ENCODE data around the gene CDR2L. TPM values are rescaled to one million over a fixed set of nuclear protein-coding genes. Genes with fewer than 3 reads are reported as not detected.

The CDR2L gene
- 36.7 TPM for polyA plus RNA-seq (2012; ENCODE audit: insufficient read length, low read depth)

GRCh38 chr17:74987418-74987908, at the start of gene CDR2L:
Gene CDR2L, plus strand, starts transcription at chr17:74987632. Its CDS starts 412 bp downstream, at chr17:74988044.
- TF ChIP-seq TAF1 (IDR thresholded peaks at IDR 0.05; ENCODE audit: borderline replicate concordance, insufficient read depth, low read length) (peak; percentile 91), SIN3A (IDR thresholded peaks at IDR 0.05; ENCODE audit: borderline replicate concordance, insufficient read depth, low read length) (no peak), POLR2AphosphoS5 (IDR thresholded peaks at IDR 0.05; ENCODE audit: low read depth, low read length) (peak; percentile 72; the same call in 1 of the 2 replicates)

- TF ChIP-seq TAF1 (IDR thresholded peaks at IDR 0.05; ENCODE audit: borderline replicate concordance, insufficient read depth, low read length) (no peak), SIN3A (IDR thresholded peaks at IDR 0.05; ENCODE audit: borderline replicate concordance, insufficient read depth, low read length) (no peak)
These were observed 49.1 kb upstream of the CDR2L start for GRCh38 chr17:74938194-74938950.

DNA sequence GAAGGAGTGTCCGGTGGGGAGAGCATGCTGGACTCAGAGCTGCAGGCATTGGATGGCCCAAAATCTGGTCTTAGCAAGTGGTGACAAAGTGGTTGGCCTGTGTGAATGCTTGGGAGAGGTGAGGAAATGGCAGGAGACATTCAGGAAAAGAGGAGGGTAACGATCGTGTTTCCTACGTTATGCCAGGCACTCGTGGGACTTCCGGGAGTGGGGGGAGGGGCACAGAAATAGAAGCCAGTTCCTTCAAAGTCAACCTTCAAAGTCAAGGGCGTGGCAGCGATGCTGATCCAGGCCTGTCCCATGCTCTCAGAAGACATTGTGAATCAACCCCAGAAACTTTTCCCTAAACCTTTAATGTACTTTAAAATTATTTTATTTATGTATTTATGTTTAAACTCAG, 47.9 kb upstream of the CDR2L start:
- TF ChIP-seq SIN3A (IDR thresholded peaks at IDR 0.05; ENCODE audit: borderline replicate concordance, insufficient read depth, low read length), result no peak

DNA sequence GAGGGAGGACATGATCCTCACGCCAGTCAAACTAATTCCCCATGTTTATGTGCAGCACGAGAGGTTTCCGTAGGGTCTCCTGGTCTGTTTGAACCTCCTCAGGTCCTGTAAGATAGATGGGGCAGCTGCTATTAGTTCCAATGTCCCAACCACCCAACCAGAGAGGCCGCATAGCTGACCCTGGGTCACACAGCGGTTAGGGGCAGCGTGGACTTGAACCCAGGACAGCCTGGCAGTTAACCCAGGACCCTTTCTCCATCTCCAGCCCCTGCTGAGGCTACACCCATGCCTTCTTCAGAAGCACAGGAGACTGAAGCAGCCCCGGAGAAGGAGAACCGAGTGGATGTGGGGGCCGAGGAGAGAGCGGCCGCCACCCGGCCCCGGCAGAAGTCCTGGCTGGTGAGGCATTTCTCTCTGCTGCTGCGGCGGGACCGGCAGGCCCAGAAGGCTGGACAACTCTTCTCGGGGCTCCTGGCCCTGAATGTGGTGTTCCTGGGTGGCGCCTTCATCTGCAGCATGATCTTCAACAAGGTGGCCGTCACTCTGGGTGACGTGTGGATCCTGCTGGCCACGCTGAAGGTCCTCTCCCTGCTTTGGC, 46.2 kb upstream of the CDR2L start:
- TF ChIP-seq FOXP2 (optimal IDR thresholded peaks at IDR 0.05; ENCODE audit: borderline replicate concordance, extremely low read depth, extremely low read length, insufficient read depth) (no peak), TAF1 (IDR thresholded peaks at IDR 0.05; ENCODE audit: borderline replicate concordance, insufficient read depth, low read length) (no peak), POLR2AphosphoS5 (IDR thresholded peaks at IDR 0.05; ENCODE audit: low read depth, low read length) (no peak), SIN3A (IDR thresholded peaks at IDR 0.05; ENCODE audit: borderline replicate concordance, insufficient read depth, low read length) (no peak)
- TF ChIP-seq, protein P1, sequence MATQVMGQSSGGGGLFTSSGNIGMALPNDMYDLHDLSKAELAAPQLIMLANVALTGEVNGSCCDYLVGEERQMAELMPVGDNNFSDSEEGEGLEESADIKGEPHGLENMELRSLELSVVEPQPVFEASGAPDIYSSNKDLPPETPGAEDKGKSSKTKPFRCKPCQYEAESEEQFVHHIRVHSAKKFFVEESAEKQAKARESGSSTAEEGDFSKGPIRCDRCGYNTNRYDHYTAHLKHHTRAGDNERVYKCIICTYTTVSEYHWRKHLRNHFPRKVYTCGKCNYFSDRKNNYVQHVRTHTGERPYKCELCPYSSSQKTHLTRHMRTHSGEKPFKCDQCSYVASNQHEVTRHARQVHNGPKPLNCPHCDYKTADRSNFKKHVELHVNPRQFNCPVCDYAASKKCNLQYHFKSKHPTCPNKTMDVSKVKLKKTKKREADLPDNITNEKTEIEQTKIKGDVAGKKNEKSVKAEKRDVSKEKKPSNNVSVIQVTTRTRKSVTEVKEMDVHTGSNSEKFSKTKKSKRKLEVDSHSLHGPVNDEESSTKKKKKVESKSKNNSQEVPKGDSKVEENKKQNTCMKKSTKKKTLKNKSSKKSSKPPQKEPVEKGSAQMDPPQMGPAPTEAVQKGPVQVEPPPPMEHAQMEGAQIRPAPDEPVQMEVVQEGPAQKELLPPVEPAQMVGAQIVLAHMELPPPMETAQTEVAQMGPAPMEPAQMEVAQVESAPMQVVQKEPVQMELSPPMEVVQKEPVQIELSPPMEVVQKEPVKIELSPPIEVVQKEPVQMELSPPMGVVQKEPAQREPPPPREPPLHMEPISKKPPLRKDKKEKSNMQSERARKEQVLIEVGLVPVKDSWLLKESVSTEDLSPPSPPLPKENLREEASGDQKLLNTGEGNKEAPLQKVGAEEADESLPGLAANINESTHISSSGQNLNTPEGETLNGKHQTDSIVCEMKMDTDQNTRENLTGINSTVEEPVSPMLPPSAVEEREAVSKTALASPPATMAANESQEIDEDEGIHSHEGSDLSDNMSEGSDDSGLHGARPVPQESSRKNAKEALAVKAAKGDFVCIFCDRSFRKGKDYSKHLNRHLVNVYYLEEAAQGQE (IDR thresholded peaks at IDR 0.05; ENCODE audit: insufficient read depth in 1 of 2, low read depth in 2 of 2, low read length in 2 of 2), result no peak

DNA sequence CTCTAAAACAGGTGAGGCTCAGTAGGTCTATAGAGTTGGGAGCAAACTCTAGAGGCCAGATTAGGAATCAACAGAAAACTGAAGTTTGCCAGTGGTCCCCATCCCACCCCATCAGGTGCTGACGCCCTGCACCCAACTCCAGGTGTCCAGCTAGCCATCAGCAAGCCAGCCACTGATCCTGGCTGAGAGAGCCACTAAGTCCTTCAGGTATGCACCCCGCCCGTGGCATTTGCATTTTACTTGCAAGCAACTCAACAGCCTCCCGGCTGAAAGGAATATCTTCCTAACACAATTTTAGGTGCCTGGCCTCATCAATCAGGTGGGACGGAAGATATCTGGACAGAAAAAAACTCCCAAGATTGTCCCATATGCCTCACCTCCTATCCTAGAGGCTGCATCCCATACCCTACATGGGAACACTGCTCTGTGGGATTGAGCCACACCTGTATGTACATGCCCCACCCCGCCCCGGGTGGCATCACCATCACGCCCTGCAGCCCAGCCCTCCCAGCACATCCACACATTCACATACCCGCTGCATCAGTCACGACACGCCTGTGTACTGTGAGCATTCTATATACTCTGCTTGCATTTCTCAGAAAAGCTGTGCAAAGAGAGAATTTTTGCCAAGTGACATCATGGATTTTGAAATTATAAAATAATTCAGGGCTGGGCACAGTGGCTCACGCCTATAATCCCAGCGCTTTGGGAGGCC, 43.5 kb upstream of the CDR2L start:
- TF ChIP-seq FOXP2 (optimal IDR thresholded peaks at IDR 0.05; ENCODE audit: borderline replicate concordance, extremely low read depth, extremely low read length, insufficient read depth) (no peak), SIN3A (IDR thresholded peaks at IDR 0.05; ENCODE audit: borderline replicate concordance, insufficient read depth, low read length) (no peak), POLR2AphosphoS5 (IDR thresholded peaks at IDR 0.05; ENCODE audit: low read depth, low read length) (no peak), TAF1 (IDR thresholded peaks at IDR 0.05; ENCODE audit: borderline replicate concordance, insufficient read depth, low read length) (no peak)
- TF ChIP-seq, protein P1 (IDR thresholded peaks at IDR 0.05; ENCODE audit: insufficient read depth in 1 of 2, low read depth in 2 of 2, low read length in 2 of 2), result no peak

DNA sequence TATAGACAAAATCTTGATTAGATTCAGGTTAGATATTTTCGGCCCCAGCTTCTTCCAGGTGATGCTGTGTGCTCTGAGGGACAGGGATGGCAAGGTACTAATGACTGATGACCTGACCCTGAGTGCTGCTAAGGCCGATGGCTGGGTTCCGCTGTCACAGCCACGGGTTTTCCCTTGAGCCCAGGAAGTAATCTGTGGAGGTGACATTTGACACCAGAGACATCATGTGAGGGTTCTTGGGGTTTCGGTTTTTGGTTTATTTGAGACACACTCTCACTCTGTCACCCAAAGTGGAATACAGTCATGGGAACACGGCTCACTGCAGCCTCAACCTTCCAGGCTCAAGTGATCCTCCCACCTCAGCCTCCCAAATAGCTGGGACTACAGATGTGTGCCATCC, 41.9 kb upstream of the CDR2L start:
- TF ChIP-seq TAF1 (IDR thresholded peaks at IDR 0.05; ENCODE audit: borderline replicate concordance, insufficient read depth, low read length) (no peak), POLR2AphosphoS5 (IDR thresholded peaks at IDR 0.05; ENCODE audit: low read depth, low read length) (no peak), SIN3A (IDR thresholded peaks at IDR 0.05; ENCODE audit: borderline replicate concordance, insufficient read depth, low read length) (no peak), FOXP2 (optimal IDR thresholded peaks at IDR 0.05; ENCODE audit: borderline replicate concordance, extremely low read depth, extremely low read length, insufficient read depth) (no peak)
- TF ChIP-seq, protein P1 (IDR thresholded peaks at IDR 0.05; ENCODE audit: insufficient read depth in 1 of 2, low read depth in 2 of 2, low read length in 2 of 2), result no peak

Data from PFSK-1 (cell line).